ELF-1 (cell line): ENCODE measurements around the gene OTOA.
"Not testable (repeated sequence)": the region's sequence is repeated elsewhere in the genome, so short reads cannot be mapped to it uniquely, and the experiment has no call there.

Source experiments
- DNase-seq: peaks from one replicate; pipeline ENCODE4 v3.0.0-alpha.2; 2016; ENCODE audit warnings: low read depth, low spot score

The OTOA gene

GRCh38 chr16:21720533-21720932, 56.8 kb downstream of the OTOA start:
- no peak for DNase-seq

GRCh38 chr16:21722771-21723455, 59.1 kb downstream of the OTOA start:
- no peak for DNase-seq

GRCh38 chr16:21723532-21723931, 59.8 kb downstream of the OTOA start:
- DNase-seq: no peak

- DNase-seq: no peak
Measured at GRCh38 chr16:21727344-21727743, 63.6 kb downstream of the OTOA start.

GRCh38 chr16:21731233-21731632, 67.5 kb downstream of the OTOA start:
- not testable (repeated sequence) for DNase-seq

- DNase-seq: not testable (repeated sequence)
Measured at GRCh38 chr16:21740637-21741036, 76.9 kb downstream of the OTOA start.

- DNase-seq: not testable (repeated sequence)
Measured at GRCh38 chr16:21756192-21757079, 92.7 kb downstream of the OTOA start.

GRCh38 chr16:21757080-21757671, 93.4 kb downstream of the OTOA start:
- not testable (repeated sequence) for DNase-seq

- DNase-seq: not testable (repeated sequence)
Measured at GRCh38 chr16:21768280-21768679, 104.5 kb downstream of the OTOA start.

- not testable (repeated sequence) for DNase-seq
Measured at GRCh38 chr16:21768810-21769209, 105.0 kb downstream of the OTOA start.

- DNase-seq: peak; percentile 18
Measured at GRCh38 chr16:21769284-21769683, 105.5 kb downstream of the OTOA start.

- DNase-seq: not testable (repeated sequence)
Measured at GRCh38 chr16:21770584-21770983, 106.8 kb downstream of the OTOA start.

- peak; percentile 8 for DNase-seq
Measured at GRCh38 chr16:21772547-21773206, 108.9 kb downstream of the OTOA start.

- DNase-seq: not testable (repeated sequence)
Measured at GRCh38 chr16:21773207-21773553, 109.4 kb downstream of the OTOA start.

- not testable (repeated sequence) for DNase-seq
Measured at GRCh38 chr16:21780525-21780924, 116.8 kb downstream of the OTOA start.

- DNase-seq: not testable (repeated sequence)
Measured at GRCh38 chr16:21790506-21790905, 126.7 kb downstream of the OTOA start.

GRCh38 chr16:21793310-21793709, 129.5 kb downstream of the OTOA start:
- DNase-seq: not testable (repeated sequence)

- not testable (repeated sequence) for DNase-seq
Measured at GRCh38 chr16:21798601-21799000, 134.8 kb downstream of the OTOA start.

- peak; percentile 36 for DNase-seq
Measured at GRCh38 chr16:21801538-21802374, 138.0 kb downstream of the OTOA start.

GRCh38 chr16:21802375-21802663, 138.6 kb downstream of the OTOA start:
- not testable (repeated sequence) for DNase-seq
